OCI-LY1 (cell line): ENCODE measurements around the gene ALOX5AP.

Source experiments
- H2AFZ ChIP-seq: fragments of 200-600 bp; sonication (generic), shearing (Covaris generic); 2 replicates; pipeline ENCODE4 v1.6.0; 2014; ENCODE audit warnings: antibody characterized with exemption, mild to moderate bottlenecking, low read length
- H3F3A ChIP-seq: fragments of 200-600 bp; sonication (generic), shearing (Covaris generic); 2 replicates; pipeline ENCODE4 v1.6.0; 2014; ENCODE audit warnings: mild to moderate bottlenecking, antibody characterized with exemption, low read length, moderate library complexity; ENCODE audit not compliant: insufficient read depth
- H3K27ac ChIP-seq: fragments of 200-600 bp; sonication (generic); 2 replicates; pipeline ENCODE4 v1.5.1; 2014; ENCODE audit warnings: low read length, mixed run types, mild to moderate bottlenecking, low read depth; ENCODE audit not compliant: poor library complexity, severe bottlenecking
- H3K27me3 ChIP-seq: fragments of 200-600 bp; sonication (generic); 2 replicates; pipeline ENCODE4 v1.6.0; 2014; ENCODE audit warnings: antibody characterized with exemption, mild to moderate bottlenecking, low read length, moderate library complexity; ENCODE audit not compliant: insufficient read depth
- H3K36me3 ChIP-seq: fragments of 200-600 bp; sonication (generic); 2 replicates; pipeline ENCODE4 v1.6.1; 2014; ENCODE audit warnings: mild to moderate bottlenecking, antibody characterized with exemption, low read length, moderate library complexity, mixed read lengths; ENCODE audit not compliant: insufficient read depth
- H3K4me1 ChIP-seq: fragments of 200-600 bp; sonication (generic); 2 replicates; pipeline ENCODE4 v1.5.1; 2014; ENCODE audit warnings: mild to moderate bottlenecking, low read length, moderate library complexity; ENCODE audit not compliant: insufficient read depth, severe bottlenecking
- H3K4me2 ChIP-seq: fragments of 200-600 bp; sonication (generic), shearing (Covaris generic); 2 replicates; pipeline ENCODE4 v1.6.1; 2014; ENCODE audit warnings: low read length
- H3K4me3 ChIP-seq: fragments of 200-600 bp; sonication (generic); 2 replicates; pipeline ENCODE4 v1.5.1; 2014; ENCODE audit warnings: low read length, low read depth, mild to moderate bottlenecking, mixed read lengths; ENCODE audit not compliant: poor library complexity, severe bottlenecking
- H3K79me2 ChIP-seq: fragments of 200-600 bp; shearing (Covaris generic); 2 replicates; pipeline ENCODE4 v1.6.1; 2016; ENCODE audit warnings: mixed run types, low read length, mixed read lengths; ENCODE audit not compliant: insufficient read depth
- H3K9ac ChIP-seq: fragments of 200-600 bp; sonication (generic), shearing (Covaris generic); 2 replicates; pipeline ENCODE4 v1.6.1; 2014; ENCODE audit warnings: mild to moderate bottlenecking, low read length, mixed read lengths
- H3K9me2 ChIP-seq: fragments of 200-600 bp; sonication (generic), shearing (Covaris generic); 2 replicates; pipeline ENCODE4 v1.6.1; 2014; ENCODE audit warnings: low read depth, mild to moderate bottlenecking, low read length, mixed read lengths
- H3K9me3 ChIP-seq: fragments of 200-600 bp; shearing (Covaris generic); 2 replicates; pipeline ENCODE4 v1.6.1; 2014; ENCODE audit warnings: low read length, mixed read lengths
- H4K20me1 ChIP-seq: fragments of 200-600 bp; sonication (generic), shearing (Covaris generic); 2 replicates; pipeline ENCODE4 v1.6.0; 2016; ENCODE audit warnings: mild to moderate bottlenecking, low read length; ENCODE audit not compliant: insufficient read depth
- CTCF ChIP-seq: fragments of 200-600 bp; sonication (generic), shearing (Covaris generic); IDR thresholded peaks from 2 replicates; pipeline ENCODE4 v1.5.1; 2017; ENCODE audit warnings: mild to moderate bottlenecking, antibody characterized with exemption, low read length, moderate library complexity, mixed read lengths
- EZH2 ChIP-seq: fragments of 200-600 bp; sonication (generic), shearing (Covaris generic); IDR thresholded peaks from 2 replicates; pipeline ENCODE4 v1.8.0; 2017; ENCODE audit warnings: borderline replicate concordance, mixed run types, mild to moderate bottlenecking, antibody characterized with exemption, low read length, moderate library complexity, mixed read lengths

Gene ALOX5AP

GRCh38 chr13:30790592-30790991 lies 55.2 kb downstream of the ALOX5AP start:
- Histone ChIP-seq H3K9me3 (no peaks in the 10 kb centered on the region), H3K4me3 (no peak overlapping the region), H2AFZ (no peak overlapping the region), H3F3A (no peaks in the 10 kb centered on the region), H3K4me2 (no peak overlapping the region), H3K79me2 (no peaks in the 10 kb centered on the region), H3K9ac (no peak overlapping the region), H3K27me3 (peaks cover 4% of the 10 kb centered on the region; the same call in 1 of the 2 replicates), H3K4me1 (no peaks in the 10 kb centered on the region), H4K20me1 (no peaks in the 10 kb centered on the region), H3K9me2 (no peaks in the 10 kb centered on the region), H3K27ac (no peak overlapping the region), H3K36me3 (no peaks in the 10 kb centered on the region)
- TF ChIP-seq EZH2 (no peak), CTCF (no peak)

- TF ChIP-seq CTCF, result no peak
- no peak for TF ChIP-seq EZH2
- no peaks in the 10 kb centered on the region for H3K9me2 ChIP-seq
- no peak overlapping the region for H3K9ac ChIP-seq
- no peak overlapping the region for H2AFZ ChIP-seq
- no peaks in the 10 kb centered on the region for H3K9me3 ChIP-seq
- H3K4me3 ChIP-seq, result no peak overlapping the region
- no peaks in the 10 kb centered on the region for H3K4me1 ChIP-seq
- no peak overlapping the region for H3K27ac ChIP-seq
- H3K4me2 ChIP-seq, result no peak overlapping the region
- H4K20me1 ChIP-seq, result no peaks in the 10 kb centered on the region
- no peaks in the 10 kb centered on the region for H3F3A ChIP-seq
- H3K79me2 ChIP-seq, result no peaks in the 10 kb centered on the region
- no peaks in the 10 kb centered on the region for H3K36me3 ChIP-seq
- peaks cover 4% of the 10 kb centered on the region; the same call in 1 of the 2 replicates for H3K27me3 ChIP-seq
These were observed 56.1 kb downstream of the ALOX5AP start for GRCh38 chr13:30791354-30792001.

GRCh38 chr13:30792285-30793000 lies 57.1 kb downstream of the ALOX5AP start:
- Histone ChIP-seq H3F3A (no peaks in the 10 kb centered on the region), H3K4me2 (no peak overlapping the region), H3K36me3 (no peaks in the 10 kb centered on the region), H4K20me1 (no peaks in the 10 kb centered on the region), H3K4me1 (no peaks in the 10 kb centered on the region), H3K9ac (no peak overlapping the region), H2AFZ (no peak overlapping the region), H3K4me3 (no peak overlapping the region), H3K27me3 (0 out of 2 replicates have a peak, but pooled peaks cover 6% of the 10 kb centered on the region), H3K79me2 (no peaks in the 10 kb centered on the region), H3K9me3 (no peaks in the 10 kb centered on the region), H3K9me2 (no peaks in the 10 kb centered on the region), H3K27ac (no peak overlapping the region)
- TF ChIP-seq CTCF (no peak), EZH2 (no peak)
